ENCODE data around the gene DCTN3. TPM values are rescaled to one million over a fixed set of nuclear protein-coding genes. Genes with fewer than 3 reads are reported as not detected.

DCTN3 gene
- total and polyA plus RNA-seq, 2 of the 4 experiments (the other 2 are of a cell fraction) = 122 to 183 TPM

DNA sequence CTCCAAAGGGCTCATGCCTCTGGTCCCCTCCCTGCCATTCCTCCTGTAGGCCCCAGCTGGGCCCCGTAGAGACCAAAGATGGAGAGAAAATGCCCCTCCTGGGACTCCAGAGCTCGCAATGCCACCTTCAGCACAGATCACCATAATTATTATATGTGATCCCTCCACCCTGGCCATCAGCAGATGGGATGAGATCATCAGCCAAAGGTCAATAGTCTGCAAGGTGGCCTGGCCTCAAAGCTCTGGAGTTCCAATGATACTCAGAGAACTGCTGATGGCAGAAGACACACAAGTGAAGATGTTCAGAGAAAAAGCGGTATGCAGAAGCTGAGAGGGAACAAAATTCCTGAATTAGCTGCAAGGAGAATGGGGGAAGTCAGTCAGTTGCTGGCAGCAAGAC is 13.4 kb downstream of the DCTN3 start:
- TF ChIP-seq SMC3 (IDR thresholded peaks at IDR 0.05; ENCODE audit: low read depth, low read length) (no peak), CEBPB (IDR thresholded peaks at IDR 0.05; ENCODE audit: low read depth, low read length) (no peak), MXI1 (IDR thresholded peaks at IDR 0.05; ENCODE audit: borderline replicate concordance, low read depth, low read length) (no peak), NFE2L2 (IDR thresholded peaks at IDR 0.05; ENCODE audit: low read depth, low read length) (no peak), POLR2A (IDR thresholded peaks at IDR 0.05; ENCODE audit: low read depth, low read length) (no peak), RCOR1 (IDR thresholded peaks at IDR 0.05; ENCODE audit: insufficient replicate concordance, low read length) (no peak)
- in situ Hi-C loops (cut with MboI; ENCODE audit: low sequenced_read_pairs) = loop anchor here (10.0 kb wide), 1 partner anchor 172 kb away; no protein-coding TSS in a partner anchor
- Histone ChIP-seq H2BK20ac (ENCODE audit: low read depth, low read length) (no peak overlapping the region), H3K4me1 (ENCODE audit: control insufficient read depth, insufficient read depth, low read length) (peaks cover 6% of the 10 kb centered on the region; the same call in 1 of the 2 replicates), H3K14ac (replicated peaks; ENCODE audit: low read depth, low read length) (no peak overlapping the region), H2BK5ac (ENCODE audit: low read depth, low read length, poor library complexity, severe bottlenecking) (no peak overlapping the region), H4K5ac (ENCODE audit: low read depth, low read length) (no peak overlapping the region), H3K27me3 (ENCODE audit: control insufficient read depth, insufficient read depth, low read length) (peaks cover 25% of the 10 kb centered on the region), H3K18ac (ENCODE audit: low read depth, low read length) (no peak overlapping the region), H3K27ac (ENCODE audit: insufficient read depth, low read length) (no peak overlapping the region), H2BK15ac (ENCODE audit: low read depth, low read length) (no peak overlapping the region), H2AFZ (replicated peaks; ENCODE audit: low read length, poor library complexity) (no peak overlapping the region), H4K8ac (ENCODE audit: low read depth in 2 of 2, low read length in 2 of 2) (no peak overlapping the region), H3K9me3 (ENCODE audit: control insufficient read depth, insufficient read depth, low read length) (no peaks in the 10 kb centered on the region), H2AK5ac (ENCODE audit: low read depth, low read length) (no peak overlapping the region), H3K9ac (ENCODE audit: low read depth, low read length) (no peak overlapping the region), H3K9me1 (ENCODE audit: insufficient read depth, low read length) (peaks cover 12% of the 10 kb centered on the region), H2AK9ac (replicated peaks; ENCODE audit: low read depth, low read length, poor library complexity) (no peak overlapping the region), H3K4me2 (ENCODE audit: low read depth, low read length) (no peak overlapping the region), H4K91ac (ENCODE audit: insufficient read depth, low read depth, low read length) (no peak overlapping the region), H3K79me1 (ENCODE audit: low read depth in 1 of 2, low read length in 2 of 2) (peaks cover 8 to 15% of the 10 kb centered on the region in 2 experiments; a peak in 3 of 4 replicates), H3K36me3 (ENCODE audit: control insufficient read depth, insufficient read depth, low read length) (peaks cover 3% of the 10 kb centered on the region; the same call in 1 of the 2 replicates), H2BK120ac (ENCODE audit: low read depth, low read length) (no peak overlapping the region), H3K56ac (ENCODE audit: extremely low read depth, insufficient read depth, low read length) (no peak overlapping the region), H3K23ac (ENCODE audit: low read depth, low read length) (no peak overlapping the region), H4K20me1 (ENCODE audit: insufficient read depth, low read length) (peaks cover 5% of the 10 kb centered on the region; the same call in 1 of the 2 replicates), H3K4ac (ENCODE audit: low read depth, low read length) (no peak overlapping the region), H3K4me3 (ENCODE audit: insufficient read depth, low read depth, low read length) (no peak overlapping the region)
- dilution Hi-C loops (cut with HindIII; ENCODE audit: low sequenced_read_pairs, unreplicated experiment) = no loop called here
- DNase-seq (no peak), ATAC-seq (ENCODE audit: low read depth) (no peak)
- 100% methylated on average over 1 of the region's 3 CpGs; no CpG with 5 or more reads in 1 of the 2 experiments for WGBS, 2 experiments (ENCODE audit: extremely low coverage in 2 of 2, insufficient read length in 1 of 2)
- CTCF ChIA-PET = no interaction called here
- POLR2A ChIA-PET (ENCODE audit: unreplicated experiment) = no interaction called here
- no TSS peak for BruUV-seq (replicated peaks)
- intact Hi-C loops (cut with micrococcal nuclease) = no loop called here

Data from IMR-90 (cell line).